Measurements from ENCODE around the gene GNAZ. TPM values are rescaled to one million over a fixed set of nuclear protein-coding genes. Genes with fewer than 3 reads are reported as not detected.
A peak's percentile ranks its signal among the peaks of the same experiment; 100 is the strongest.

Gene GNAZ
- total RNA-seq, 1 experiment from 2014 or later = 0.48 TPM

DNA sequence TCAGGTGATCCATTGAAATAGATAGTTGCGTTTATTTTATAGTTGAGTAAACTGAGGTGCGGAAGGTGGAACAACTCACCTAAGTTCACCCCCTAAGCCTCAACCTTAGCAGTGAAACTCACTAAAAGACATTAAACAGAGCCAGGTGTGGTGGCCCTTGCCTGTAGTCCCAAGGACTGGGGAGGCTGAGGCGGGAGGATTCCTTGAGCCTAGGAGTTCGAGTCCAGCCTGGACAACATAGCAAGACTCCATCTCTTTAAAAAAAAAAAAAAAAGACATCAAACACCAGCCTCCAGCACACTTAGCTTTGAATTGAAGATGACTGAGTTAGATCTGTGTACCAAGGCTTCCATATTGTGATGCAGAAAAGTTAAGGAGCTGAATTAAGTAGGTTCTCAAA, 74.1 kb downstream of the GNAZ start:
- ChIA-PET CTCF (interaction anchor here (0.5 kb wide), 1 partner anchor 118 kb away, joined by 7 read pairs; no protein-coding TSS in a partner anchor), POLR2A (no interaction called here)
- no peaks in the 10 kb centered on the region for H3K36me3 ChIP-seq (ENCODE audit: control insufficient read depth, insufficient read depth, low read length)
- H3K4me1 Mint-ChIP-seq (ENCODE audit: low read depth, unreplicated experiment) = peaks cover 28% of the 10 kb centered on the region
- H3K36me3 Mint-ChIP-seq (ENCODE audit: insufficient read depth, unreplicated experiment) = no peaks in the 10 kb centered on the region
- H3K4me1 ChIP-seq = peaks cover 35% of the 10 kb centered on the region
- no peak overlapping the region for H3K4me3 Mint-ChIP-seq (ENCODE audit: unreplicated experiment)
- no peak overlapping the region for H3K4me3 ChIP-seq (ENCODE audit: low read depth, low read length)
- H3K9me3 ChIP-seq = no peaks in the 10 kb centered on the region
- BruUV-seq (replicated peaks) = no TSS peak
- no peaks in the 10 kb centered on the region for H3K27me3 Mint-ChIP-seq (ENCODE audit: insufficient read depth, unreplicated experiment)
- TF ChIP-seq, protein P1, sequence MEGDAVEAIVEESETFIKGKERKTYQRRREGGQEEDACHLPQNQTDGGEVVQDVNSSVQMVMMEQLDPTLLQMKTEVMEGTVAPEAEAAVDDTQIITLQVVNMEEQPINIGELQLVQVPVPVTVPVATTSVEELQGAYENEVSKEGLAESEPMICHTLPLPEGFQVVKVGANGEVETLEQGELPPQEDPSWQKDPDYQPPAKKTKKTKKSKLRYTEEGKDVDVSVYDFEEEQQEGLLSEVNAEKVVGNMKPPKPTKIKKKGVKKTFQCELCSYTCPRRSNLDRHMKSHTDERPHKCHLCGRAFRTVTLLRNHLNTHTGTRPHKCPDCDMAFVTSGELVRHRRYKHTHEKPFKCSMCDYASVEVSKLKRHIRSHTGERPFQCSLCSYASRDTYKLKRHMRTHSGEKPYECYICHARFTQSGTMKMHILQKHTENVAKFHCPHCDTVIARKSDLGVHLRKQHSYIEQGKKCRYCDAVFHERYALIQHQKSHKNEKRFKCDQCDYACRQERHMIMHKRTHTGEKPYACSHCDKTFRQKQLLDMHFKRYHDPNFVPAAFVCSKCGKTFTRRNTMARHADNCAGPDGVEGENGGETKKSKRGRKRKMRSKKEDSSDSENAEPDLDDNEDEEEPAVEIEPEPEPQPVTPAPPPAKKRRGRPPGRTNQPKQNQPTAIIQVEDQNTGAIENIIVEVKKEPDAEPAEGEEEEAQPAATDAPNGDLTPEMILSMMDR (IDR thresholded peaks at IDR 0.05; ENCODE audit: insufficient read depth in 1 of 2, low read depth in 1 of 2, low read length in 1 of 2, severe bottlenecking in 1 of 2, unreplicated experiment in 1 of 2) = no peak
- intact Hi-C loops (cut with micrococcal nuclease; ENCODE audit: unreplicated experiment) = no loop called here
- H3K27ac Mint-ChIP-seq (ENCODE audit: unreplicated experiment) = no peak overlapping the region
- H3K27me3 ChIP-seq (replicated peaks; ENCODE audit: control insufficient read depth, insufficient read depth, low read length) = no peaks in the 10 kb centered on the region
- no peak for DNase-seq
- no peaks in the 10 kb centered on the region for H3K9me3 Mint-ChIP-seq (ENCODE audit: unreplicated experiment)

DNA sequence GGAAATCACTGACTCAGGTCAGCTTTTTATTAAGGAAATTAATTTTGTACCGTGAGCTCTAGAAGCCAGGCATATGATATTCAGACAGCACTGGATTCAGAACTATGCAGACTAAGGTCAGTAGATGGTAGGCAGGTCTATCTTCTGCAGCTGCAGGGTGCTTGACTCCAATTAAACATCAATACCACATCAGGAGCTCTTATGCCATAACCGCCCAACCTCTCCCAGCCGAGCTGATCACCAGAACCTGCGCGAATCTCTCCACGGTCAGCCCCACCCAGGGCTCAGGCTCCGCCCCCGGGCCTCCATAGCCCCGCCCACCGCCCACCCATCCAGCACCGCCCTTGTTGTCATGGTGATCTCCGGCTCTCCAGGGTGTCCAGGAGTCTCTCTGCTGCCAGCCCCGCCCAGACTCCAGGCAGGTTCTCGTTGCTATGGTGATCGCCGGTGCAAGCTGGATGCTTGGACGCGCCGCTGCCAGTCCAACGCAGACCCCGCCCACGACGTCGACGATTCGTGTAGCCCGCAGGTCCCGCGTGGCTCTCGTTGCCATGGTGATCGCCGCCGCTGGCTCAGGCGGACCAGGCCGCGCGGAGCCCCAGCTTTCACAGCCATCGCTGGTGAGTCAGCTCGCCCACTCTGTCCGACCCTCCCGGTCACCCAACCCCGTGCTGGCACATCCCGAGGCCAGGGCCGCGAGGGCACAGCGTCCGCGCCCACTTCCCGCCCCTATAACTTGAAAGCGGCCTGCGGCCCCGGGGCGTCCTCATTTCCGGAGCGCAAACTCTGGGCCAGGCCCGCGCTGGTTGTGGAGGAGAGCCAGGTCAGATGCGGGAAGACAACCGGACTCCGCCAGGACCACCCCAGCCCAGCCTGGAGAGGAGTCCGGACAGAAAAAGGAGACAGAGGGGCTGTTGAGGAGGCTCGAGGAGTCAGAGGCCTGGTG, 74.9 kb downstream of the GNAZ start, which contains the start of gene RAB36:
Gene RAB36 (plus strand): TSS at position 546 of the 946 bp plus-strand sequence. CDS start 1,140 bp downstream, outside the sequence.
- BruUV-seq (replicated peaks) = no TSS peak
- Mint-ChIP-seq H3K27me3 (ENCODE audit: insufficient read depth, unreplicated experiment) (no peaks in the 10 kb centered on the region), H3K9me3 (ENCODE audit: unreplicated experiment) (no peaks in the 10 kb centered on the region), H3K27ac (ENCODE audit: unreplicated experiment) (no peak within 1 kb of the TSS), H3K4me1 (ENCODE audit: low read depth, unreplicated experiment) (peaks cover 33% of the 10 kb centered on the region), H3K36me3 (ENCODE audit: insufficient read depth, unreplicated experiment) (no peaks in the 10 kb centered on the region), H3K4me3 (ENCODE audit: unreplicated experiment) (peak within 1 kb of the TSS; percentile 20)
- H3K36me3 ChIP-seq (ENCODE audit: control insufficient read depth, insufficient read depth, low read length) = no peaks in the 10 kb centered on the region
- intact Hi-C loops (cut with micrococcal nuclease; ENCODE audit: unreplicated experiment) = no loop called here
- no peaks in the 10 kb centered on the region for H3K27me3 ChIP-seq (replicated peaks; ENCODE audit: control insufficient read depth, insufficient read depth, low read length)
- peak; percentile 66 to 84 for DNase-seq
- TF ChIP-seq, protein P1 (IDR thresholded peaks at IDR 0.05; ENCODE audit: insufficient read depth in 1 of 2, low read depth in 1 of 2, low read length in 1 of 2, severe bottlenecking in 1 of 2, unreplicated experiment in 1 of 2) = no peak
- no peak within 1 kb of the TSS for H3K4me3 ChIP-seq (ENCODE audit: low read depth, low read length)
- peaks cover 35% of the 10 kb centered on the region for H3K4me1 ChIP-seq
- ChIA-PET CTCF (no interaction called here), POLR2A (no interaction called here)
- no peaks in the 10 kb centered on the region for H3K9me3 ChIP-seq

DNA sequence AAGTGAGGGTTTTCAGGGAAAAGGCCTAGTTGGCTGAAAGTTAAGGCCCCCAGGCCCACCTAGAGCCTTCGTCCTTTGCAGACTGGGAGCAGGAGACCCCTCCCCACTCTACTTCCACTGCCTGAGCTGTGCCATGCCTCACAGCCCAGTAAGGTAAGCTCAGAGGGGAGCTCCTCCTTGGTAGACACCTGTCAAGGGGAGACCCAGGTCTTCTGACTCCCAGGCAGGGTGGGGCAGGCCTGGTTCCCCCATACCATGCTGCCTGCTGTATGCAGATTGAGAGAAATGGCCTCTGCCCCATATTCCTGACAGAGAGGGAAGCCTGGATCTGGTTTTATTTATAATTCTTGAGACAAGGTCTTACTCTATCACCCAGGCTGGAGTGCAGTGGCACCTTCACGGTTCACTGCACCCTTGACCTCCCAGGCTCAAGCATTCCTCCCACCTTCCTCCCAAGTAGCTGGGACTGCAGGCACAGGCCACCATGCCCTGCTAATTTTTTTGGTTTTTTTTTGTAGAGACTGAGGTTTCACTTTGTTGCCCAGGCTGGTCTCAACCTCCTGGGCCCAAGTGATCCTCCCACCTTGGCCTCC, 75.7 kb downstream of the GNAZ start:
- ChIA-PET CTCF (interaction anchor here (2.3 kb wide), 1 partner anchor 11 kb away, joined by 12 read pairs; no protein-coding TSS in a partner anchor), POLR2A (no interaction called here)
- BruUV-seq (replicated peaks) = no TSS peak
- Mint-ChIP-seq H3K36me3 (ENCODE audit: insufficient read depth, unreplicated experiment) (no peaks in the 10 kb centered on the region), H3K9me3 (ENCODE audit: unreplicated experiment) (no peaks in the 10 kb centered on the region), H3K4me3 (ENCODE audit: unreplicated experiment) (peak overlapping the region; percentile 20), H3K27ac (ENCODE audit: unreplicated experiment) (no peak overlapping the region), H3K27me3 (ENCODE audit: insufficient read depth, unreplicated experiment) (no peaks in the 10 kb centered on the region), H3K4me1 (ENCODE audit: low read depth, unreplicated experiment) (peaks cover 33% of the 10 kb centered on the region)
- H3K4me3 ChIP-seq (ENCODE audit: low read depth, low read length) = no peak overlapping the region
- H3K4me1 ChIP-seq = peaks cover 35% of the 10 kb centered on the region
- H3K9me3 ChIP-seq = no peaks in the 10 kb centered on the region
- H3K36me3 ChIP-seq (ENCODE audit: control insufficient read depth, insufficient read depth, low read length) = no peaks in the 10 kb centered on the region
- no peak for DNase-seq
- intact Hi-C loops (cut with micrococcal nuclease; ENCODE audit: unreplicated experiment) = no loop called here
- TF ChIP-seq, protein P1 (IDR thresholded peaks at IDR 0.05; ENCODE audit: insufficient read depth in 1 of 2, low read depth in 1 of 2, low read length in 1 of 2, severe bottlenecking in 1 of 2, unreplicated experiment in 1 of 2) = no peak
- H3K27me3 ChIP-seq (replicated peaks; ENCODE audit: control insufficient read depth, insufficient read depth, low read length) = no peaks in the 10 kb centered on the region
